GM18511 (cell line): ENCODE data around the gene MTERF2.

Source experiments
- ATAC-seq: cut with Tn5 transposase; IDR thresholded peaks from one replicate; pipeline ENCODE4 v1.9.1; 2021; ENCODE audit warnings: mild to moderate bottlenecking, moderate library complexity; ENCODE audit not compliant: unreplicated experiment

Gene MTERF2

DNA sequence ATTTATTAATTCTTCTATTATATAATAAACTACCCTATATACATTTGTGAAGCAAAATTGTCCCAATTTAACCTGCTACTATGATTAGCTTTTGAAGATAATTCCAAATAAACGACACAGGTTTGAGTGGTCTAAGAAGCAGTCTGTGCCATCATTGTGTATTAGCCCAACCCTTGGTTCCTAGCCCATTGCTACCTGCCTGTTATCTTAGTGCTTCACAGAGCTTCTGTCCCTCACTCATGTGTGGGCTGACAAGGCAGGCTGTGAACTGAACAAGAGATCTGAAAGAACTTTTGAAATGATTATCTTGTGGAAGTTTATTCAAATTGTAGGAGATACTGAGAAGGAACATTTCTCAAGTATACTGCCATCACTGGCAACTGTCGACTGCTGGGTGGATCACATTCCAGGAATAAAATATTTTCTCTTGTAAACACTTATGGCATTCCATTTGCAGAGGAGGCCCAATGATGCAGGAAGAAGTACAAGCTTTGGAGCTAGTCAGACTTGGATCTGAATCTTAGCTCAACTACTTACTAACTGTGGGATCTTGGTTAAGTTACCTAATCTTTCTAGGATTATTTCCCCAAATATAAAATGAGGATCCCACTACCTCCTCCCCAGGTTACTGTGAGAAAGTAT, 7.8 kb upstream of the MTERF2 start:
- no peak for ATAC-seq

- no peak for ATAC-seq
Measured at GRCh38 chr12:106987846-106988245, 900 bp upstream of the MTERF2 start.

DNA sequence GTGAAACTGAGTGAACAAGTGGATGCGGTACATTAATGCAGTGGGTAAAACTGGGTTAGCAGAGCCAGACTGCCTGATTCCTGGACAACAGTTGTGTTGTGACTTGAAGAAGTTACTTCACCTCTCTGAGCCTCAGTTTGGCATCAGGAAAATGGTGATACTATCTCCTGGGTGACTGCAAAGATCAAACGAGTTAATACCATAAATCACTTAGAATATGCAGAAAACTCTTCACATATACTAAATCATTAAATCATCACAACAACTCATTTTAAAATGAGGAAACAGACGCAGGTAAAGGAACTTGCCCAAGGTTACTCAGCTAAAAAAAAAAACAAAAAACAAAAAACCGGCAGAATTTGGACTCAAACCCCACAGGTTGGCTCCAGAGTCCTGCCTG, 811 bp downstream of the MTERF2 start:
- no peak for ATAC-seq

DNA sequence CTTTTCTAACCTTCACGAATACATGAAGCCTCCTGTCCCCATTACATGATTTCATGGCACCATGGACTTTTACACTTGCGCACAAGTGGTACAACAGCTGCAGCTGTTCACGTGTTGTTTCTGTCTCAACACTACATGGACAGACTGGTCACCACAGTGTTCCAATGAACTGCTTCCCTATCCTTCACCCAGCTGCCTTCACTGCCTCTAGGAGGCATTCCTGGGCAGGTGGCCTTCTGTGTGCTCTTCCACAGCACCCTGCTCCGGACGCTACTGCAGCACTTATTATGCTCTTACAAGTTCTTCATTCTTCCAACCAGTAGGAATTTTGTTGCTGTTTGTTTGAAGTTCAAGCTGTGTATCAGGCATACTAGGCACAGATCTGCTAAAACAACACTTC, 1.5 kb downstream of the MTERF2 start:
- ATAC-seq: no peak

DNA sequence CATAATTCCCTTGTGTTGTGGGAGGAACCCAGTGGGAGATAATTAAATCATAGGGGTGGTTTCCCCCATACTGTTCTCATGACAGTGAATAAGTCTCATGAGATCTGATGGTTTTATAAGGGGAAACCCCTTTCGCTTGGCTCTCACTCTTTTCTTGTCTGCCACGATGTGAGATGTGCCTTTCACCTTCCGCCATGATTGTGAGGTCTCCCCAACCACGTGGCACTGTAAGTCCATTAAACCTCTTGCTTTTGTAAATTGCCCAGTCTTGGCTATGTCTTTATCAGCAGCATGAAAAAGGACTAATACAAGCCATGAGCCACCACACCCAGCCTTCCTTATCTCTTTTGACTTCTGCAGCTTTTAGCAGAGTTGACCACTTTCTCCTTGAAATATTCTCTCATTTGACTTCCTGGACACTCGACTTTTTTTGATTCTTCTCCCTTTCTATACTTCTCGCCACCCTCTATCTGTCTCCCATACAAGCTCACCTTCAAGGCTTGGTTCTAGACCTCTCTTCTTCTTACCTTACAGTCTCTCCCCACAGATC, 2.3 kb downstream of the MTERF2 start:
- no peak for ATAC-seq

DNA sequence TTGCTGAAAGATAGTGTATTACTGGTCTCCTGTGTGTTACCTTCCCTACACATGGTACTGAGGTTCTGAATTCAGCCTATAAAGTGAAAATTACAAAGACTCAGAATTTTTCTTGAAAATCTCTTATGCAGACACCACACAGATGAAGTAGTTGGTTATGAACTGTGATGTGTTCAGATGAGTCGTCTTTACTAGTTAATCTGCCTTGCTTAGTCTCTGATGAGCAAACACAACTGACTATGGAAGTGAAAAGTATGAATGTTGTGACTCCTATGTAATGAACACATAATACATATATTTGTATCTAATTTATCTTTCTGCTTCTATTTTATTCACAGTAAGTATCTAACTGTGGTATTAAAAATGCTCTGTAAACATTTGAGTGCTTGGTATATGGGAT, 4.7 kb downstream of the MTERF2 start:
- ATAC-seq: no peak

DNA sequence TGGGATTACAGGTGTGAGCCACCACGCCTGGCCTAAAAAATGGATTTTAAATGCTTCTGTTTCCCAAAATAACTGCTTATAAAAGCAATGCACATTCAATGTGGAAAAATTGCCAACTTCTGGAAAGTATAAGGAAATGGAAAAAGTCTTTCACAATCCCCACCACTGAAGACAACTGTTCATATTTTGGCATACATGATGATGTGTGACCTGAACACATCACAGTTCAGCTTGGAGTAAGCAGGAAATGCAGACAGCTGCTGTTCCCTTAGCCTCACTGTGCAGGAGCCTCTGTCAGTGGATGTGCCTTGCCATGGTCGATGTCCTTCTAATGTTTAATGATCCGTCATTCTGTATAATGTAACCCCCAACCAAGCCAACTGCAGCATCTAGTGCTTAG, 5.2 kb downstream of the MTERF2 start:
- ATAC-seq: no peak

DNA sequence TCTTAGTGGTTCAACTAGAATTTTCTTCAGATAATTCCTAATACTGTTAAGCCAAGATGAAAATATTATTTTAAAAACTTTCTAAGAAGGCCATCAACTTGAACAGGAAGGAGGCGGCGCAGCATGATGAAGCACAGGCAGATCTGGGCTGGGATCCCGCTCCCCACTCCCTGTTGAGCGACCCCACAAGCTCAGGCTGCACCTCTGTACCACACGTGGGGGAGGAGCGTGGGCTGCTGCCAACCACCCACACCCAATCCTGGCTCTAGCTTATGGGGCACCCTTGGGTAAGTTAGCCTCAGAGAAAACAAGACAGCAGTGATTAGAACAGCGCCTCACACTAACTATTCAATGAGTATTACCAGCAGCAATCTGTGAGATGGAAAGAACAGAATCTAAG, 6.0 kb downstream of the MTERF2 start:
- ATAC-seq: no peak

DNA sequence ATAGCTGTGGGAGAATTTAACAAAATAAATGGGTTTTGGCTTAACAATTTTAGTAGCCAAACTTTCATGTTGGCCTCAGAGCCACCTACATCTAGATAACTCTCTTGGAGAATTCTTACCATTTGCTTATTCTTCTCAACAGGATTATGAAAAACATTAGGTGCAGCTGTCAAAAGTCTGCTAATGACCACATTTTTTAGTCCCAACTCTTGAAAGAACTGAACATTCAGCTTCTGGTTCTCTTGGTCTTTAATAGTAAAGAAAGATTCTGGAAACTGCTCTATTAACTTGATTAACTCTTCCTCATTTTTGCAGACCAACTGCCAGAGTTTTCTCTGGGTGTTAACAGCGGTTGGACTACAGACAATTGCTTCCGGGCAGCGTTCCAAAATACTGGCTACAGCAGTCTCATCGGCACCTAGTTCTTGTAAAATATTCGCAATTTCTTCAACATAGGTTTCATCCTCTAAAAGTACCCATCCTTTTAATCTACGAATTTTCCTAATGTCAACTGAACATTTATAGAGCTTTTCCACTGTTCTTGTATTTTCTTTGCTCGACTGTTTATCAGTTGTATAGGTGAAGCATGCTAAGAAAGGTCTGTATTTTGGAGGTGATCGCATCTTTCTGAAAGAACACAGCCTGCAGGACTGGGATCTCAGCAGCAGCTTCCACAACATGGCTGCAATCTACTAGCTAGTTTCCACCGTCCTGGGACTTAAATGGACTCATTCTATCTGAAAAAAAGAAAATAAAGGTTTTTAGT, 8.7 kb downstream of the MTERF2 start:
- ATAC-seq: no peak

- no peak for ATAC-seq
Measured at GRCh38 chr12:106976668-106977067, 10.3 kb downstream of the MTERF2 start.

- ATAC-seq: no peak
Measured at GRCh38 chr12:106975993-106976658, 10.8 kb downstream of the MTERF2 start.

GRCh38 chr12:106975098-106975497, 11.8 kb downstream of the MTERF2 start:
- ATAC-seq: no peak

GRCh38 chr12:106974511-106974910, 12.4 kb downstream of the MTERF2 start:
- peak; percentile 89 for ATAC-seq

- ATAC-seq: no peak
Measured at GRCh38 chr12:106973545-106973944, 13.4 kb downstream of the MTERF2 start.

DNA sequence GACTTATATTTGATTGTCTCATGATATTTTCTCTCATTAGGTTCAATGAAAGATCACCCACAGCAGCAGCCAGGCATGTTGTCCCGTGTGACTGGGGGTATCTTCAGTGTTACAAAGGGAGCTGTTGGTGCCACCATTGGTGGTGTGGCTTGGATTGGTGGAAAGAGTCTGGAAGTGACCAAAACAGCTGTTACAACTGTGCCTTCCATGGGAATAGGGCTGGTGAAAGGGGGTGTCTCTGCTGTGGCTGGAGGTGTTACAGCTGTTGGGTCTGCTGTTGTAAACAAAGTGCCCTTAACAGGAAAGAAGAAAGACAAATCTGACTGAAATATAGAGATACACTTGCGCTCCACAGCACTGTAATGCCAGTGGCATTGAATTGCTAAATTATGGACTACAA, 15.9 kb downstream of the MTERF2 start:
- ATAC-seq: no peak

GRCh38 chr12:106964526-106964925, 22.4 kb downstream of the MTERF2 start:
- ATAC-seq: no peak

- ATAC-seq: no peak
Measured at GRCh38 chr12:106962286-106962685, 24.7 kb downstream of the MTERF2 start.

DNA sequence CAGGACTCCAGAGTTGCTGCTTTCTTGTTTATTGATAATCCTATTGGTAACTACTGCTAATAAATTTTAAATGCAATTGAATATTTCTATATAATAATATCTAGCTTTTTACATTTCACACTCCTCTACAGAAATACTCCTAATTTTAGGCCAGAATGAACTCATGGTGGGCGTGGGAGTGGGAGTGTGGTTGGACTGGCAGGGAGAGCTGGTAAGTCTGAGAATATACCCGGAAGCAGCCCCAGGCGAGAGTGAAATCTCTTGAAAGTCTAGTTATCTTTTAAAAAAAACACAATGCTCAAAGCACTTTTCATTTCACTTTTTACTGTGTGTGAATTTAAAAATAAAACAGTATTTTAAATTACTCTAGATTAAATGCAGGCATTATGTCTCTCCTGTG, 26.5 kb downstream of the MTERF2 start:
- no peak for ATAC-seq

DNA sequence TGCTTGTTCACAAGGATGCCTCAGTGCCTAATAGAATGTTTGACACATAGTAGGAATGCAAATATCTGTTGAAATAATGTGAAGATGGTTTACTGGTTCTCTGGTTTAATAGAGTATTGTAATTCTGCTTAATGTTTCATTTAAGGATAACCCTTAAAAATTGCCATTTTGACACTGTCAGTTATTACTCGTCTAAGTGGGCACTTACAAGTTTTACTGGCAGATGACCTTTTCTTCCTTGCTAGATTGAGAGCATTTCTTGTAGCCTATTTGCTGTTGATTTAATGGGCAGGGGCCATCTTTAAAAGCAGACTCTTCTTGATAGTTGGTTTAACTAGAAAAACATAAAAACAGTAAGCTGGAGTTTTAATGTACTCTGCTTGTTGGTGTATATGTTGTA, 29.4 kb downstream of the MTERF2 start:
- ATAC-seq: no peak

DNA sequence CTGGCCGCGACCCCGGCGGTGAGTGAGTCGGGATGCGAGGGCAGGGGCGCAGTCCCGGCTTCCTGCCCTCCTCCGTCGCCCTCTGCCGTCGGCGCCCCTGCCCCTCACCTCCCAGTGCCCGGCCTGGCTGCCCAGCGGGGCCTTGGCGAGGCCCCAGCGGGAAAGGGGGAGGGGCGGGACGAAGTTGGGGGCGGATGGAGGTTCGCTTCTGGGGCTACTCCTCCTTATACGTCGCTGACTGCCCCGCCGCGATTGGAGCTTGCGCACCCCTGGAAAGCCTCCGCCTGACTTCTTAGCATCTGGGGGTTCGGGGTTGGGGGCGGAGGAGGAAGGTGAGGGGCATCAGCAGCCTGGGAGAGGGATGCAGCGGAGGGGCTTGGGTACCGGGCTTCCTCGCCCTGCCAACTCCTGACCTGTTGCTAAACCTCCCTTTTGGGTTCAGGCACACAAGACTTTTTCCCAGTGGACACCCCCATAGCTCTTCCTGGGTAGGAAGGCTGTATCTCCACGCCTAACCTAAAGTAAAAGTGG, 30.8 kb downstream of the MTERF2 start:
- peak; percentile 46 for ATAC-seq

DNA sequence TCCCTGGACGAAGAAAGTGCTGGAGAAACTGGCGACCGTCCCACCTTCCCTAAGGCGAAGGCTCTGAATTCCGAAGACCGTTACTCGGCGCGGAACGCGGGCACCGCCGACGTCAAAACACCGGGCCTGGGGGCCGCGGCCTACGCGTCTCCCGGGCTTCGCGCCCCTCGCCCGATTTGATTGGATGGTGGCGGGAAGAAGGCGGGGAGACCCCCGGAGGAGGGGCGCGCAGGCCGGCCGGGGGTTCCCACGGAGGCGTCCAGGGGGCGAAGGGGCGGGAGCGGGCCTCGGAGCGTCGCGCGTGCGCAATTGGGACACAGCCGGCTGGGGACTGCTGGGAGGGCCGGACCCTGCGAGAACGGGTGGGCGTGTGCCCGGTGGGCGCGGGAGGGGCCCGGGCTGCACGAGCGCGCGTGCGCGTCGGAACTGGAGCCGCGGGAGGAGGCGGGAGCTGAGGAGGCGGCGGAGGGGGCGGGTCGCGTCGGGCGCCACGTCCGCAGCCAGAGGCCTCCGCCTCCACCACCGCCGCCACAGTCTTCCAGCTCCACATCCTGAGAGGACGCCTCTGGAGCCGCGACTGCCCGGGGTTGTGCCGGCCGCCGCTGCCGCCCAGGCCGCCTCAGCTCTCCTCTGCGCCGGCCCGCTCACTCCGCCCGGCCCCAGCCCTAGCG, 31.4 kb downstream of the MTERF2 start, which contains the start of gene TMEM263:
TSS of gene TMEM263 (plus strand) at position 531 of the 671 bp plus-strand sequence. CDS start 11,210 bp downstream, outside the sequence.
- peak; percentile 78 for ATAC-seq
